ENCODE measurements around the gene ZACN. TPM values are rescaled to one million over a fixed set of nuclear protein-coding genes. Genes with fewer than 3 reads are reported as not detected.

ZACN gene
- total and polyA plus RNA-seq, 2 experiments from 2014 or later: 0.85 TPM; not detected in 1

DNA sequence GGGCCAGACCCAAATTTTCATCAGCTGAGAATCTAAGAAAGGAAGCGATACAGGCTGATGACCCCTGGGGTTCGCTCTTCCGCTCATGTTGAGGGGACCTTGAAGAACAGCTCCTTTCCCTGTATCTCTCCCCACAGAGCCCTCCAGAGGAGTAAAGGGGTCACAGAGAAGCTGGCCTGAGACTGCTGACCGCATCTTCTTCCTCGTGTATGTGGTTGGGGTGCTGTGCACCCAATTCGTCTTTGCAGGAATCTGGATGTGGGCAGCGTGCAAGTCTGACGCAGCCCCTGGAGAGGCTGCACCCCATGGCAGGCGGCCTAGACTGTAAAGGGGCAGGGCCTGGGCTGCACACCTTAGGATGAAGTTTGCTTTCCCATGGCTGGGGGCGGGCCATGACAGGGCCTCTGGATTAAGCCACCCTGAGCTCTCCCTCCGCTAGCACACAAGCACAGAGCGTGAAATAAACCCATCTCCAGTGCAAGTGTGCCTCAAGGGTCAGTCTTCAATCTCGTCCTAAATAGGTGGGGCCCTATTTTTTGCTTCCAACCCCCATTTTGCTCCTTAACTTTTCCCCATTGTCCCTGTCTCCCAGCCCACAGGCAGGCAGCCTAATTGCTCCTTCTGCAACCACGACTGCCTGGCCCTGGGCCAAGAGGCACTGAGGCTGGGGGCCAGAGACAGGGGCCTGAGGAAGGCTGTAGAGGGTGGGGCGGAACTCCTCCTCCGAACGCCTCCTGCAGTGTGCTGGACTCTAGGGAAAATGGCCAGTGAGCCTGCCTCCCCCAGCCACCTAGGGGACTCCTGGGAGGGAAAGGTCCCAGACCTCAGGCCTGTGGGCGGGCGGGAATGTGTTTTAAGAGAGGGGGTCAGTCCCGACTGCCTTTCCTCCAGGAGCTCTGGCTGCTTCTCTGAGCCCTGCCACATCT is 3.6 kb downstream of the ZACN start:
- Histone ChIP-seq H3K9me3 (ENCODE audit: low read depth) (no peaks in the 10 kb centered on the region), H2AFZ (no peak overlapping the region), H4K20me1 (ENCODE audit: insufficient read depth) (no peaks in the 10 kb centered on the region), H3K36me3 (ENCODE audit: low read depth) (peaks cover 7% of the 10 kb centered on the region; the same call in 1 of the 2 replicates), H3K9me2 (ENCODE audit: insufficient read depth) (no peaks in the 10 kb centered on the region), H3F3A (ENCODE audit: insufficient read depth) (no peaks in the 10 kb centered on the region), H3K79me2 (ENCODE audit: insufficient read depth) (no peaks in the 10 kb centered on the region), H3K27ac (no peak overlapping the region), H3K27me3 (replicated peaks; ENCODE audit: insufficient read depth) (peaks cover 18% of the 10 kb centered on the region), H3K4me3 (no peak overlapping the region), H3K4me1 (ENCODE audit: insufficient read depth) (no peaks in the 10 kb centered on the region), H3K9ac (no peak overlapping the region), H3K4me2 (ENCODE audit: unreplicated experiment) (no peak overlapping the region)
- DNase-seq: no peak
- TF ChIP-seq EZH2phosphoT487 (IDR thresholded peaks at IDR 0.05; ENCODE audit: insufficient read depth, low read depth): no peak
- TF ChIP-seq EZH2 (IDR thresholded peaks at IDR 0.05; ENCODE audit: insufficient read depth, poor library complexity, severe bottlenecking): no peak
- in situ Hi-C loops (cut with MboI): no loop called here
- 78 to 84% methylated on average over 19 to 20 of the region's 20 CpGs for WGBS, 2 experiments (ENCODE audit: low coverage in 1 of 2, low lambda C conversion rate in 2 of 2, missing lambda C conversion rate in 2 of 2)

DNA sequence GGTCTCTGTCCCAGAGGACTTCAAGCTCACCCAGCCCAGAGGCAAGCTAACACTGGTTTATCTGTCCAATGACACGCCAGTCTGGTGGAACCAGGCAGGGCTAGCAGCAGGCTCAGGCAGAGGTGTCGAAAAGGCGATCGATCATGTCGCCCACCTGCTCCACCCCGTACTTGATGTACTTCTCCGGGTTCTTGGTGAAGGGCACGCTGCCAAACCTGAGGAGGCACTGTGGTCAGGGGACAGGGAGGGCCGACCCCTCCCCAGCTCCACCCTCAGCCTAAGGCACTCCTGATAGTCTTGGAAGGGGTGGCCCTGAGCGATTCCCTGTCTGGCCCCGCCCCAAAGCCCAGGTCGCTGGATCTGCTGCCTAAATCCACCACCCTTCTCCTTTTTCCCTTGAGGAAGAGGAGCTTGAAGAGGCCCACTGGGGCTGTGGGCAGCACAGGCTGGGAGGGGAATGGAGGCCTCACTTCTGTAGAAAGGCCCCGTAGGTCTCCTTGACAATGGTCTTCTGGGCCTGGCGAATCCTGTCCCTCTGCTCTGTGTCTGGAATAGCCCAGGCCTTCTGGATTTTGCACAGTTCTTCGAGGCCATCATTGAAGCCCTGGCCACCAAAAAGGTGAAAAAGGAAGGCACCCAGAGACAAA is 4.7 kb downstream of the ZACN start:
- Histone ChIP-seq H3K79me2 (ENCODE audit: insufficient read depth) (no peaks in the 10 kb centered on the region), H3F3A (ENCODE audit: insufficient read depth) (no peaks in the 10 kb centered on the region), H3K9ac (no peak overlapping the region), H3K9me2 (ENCODE audit: insufficient read depth) (no peaks in the 10 kb centered on the region), H4K20me1 (ENCODE audit: insufficient read depth) (no peaks in the 10 kb centered on the region), H2AFZ (no peak overlapping the region), H3K27ac (no peak overlapping the region), H3K4me3 (no peak overlapping the region), H3K36me3 (ENCODE audit: low read depth) (peaks cover 7% of the 10 kb centered on the region; the same call in 1 of the 2 replicates), H3K4me1 (ENCODE audit: insufficient read depth) (no peaks in the 10 kb centered on the region), H3K27me3 (replicated peaks; ENCODE audit: insufficient read depth) (peaks cover 8% of the 10 kb centered on the region; the same call in 1 of the 2 replicates), H3K4me2 (ENCODE audit: unreplicated experiment) (no peak overlapping the region), H3K9me3 (ENCODE audit: low read depth) (no peaks in the 10 kb centered on the region)
- no peak for TF ChIP-seq EZH2phosphoT487 (IDR thresholded peaks at IDR 0.05; ENCODE audit: insufficient read depth, low read depth)
- TF ChIP-seq EZH2 (IDR thresholded peaks at IDR 0.05; ENCODE audit: insufficient read depth, poor library complexity, severe bottlenecking): no peak
- DNase-seq: no peak
- 76 to 85% methylated on average over 15 of the region's 15 CpGs for WGBS, 2 experiments (ENCODE audit: low coverage in 1 of 2, low lambda C conversion rate in 2 of 2, missing lambda C conversion rate in 2 of 2)
- in situ Hi-C loops (cut with MboI): no loop called here

DNA sequence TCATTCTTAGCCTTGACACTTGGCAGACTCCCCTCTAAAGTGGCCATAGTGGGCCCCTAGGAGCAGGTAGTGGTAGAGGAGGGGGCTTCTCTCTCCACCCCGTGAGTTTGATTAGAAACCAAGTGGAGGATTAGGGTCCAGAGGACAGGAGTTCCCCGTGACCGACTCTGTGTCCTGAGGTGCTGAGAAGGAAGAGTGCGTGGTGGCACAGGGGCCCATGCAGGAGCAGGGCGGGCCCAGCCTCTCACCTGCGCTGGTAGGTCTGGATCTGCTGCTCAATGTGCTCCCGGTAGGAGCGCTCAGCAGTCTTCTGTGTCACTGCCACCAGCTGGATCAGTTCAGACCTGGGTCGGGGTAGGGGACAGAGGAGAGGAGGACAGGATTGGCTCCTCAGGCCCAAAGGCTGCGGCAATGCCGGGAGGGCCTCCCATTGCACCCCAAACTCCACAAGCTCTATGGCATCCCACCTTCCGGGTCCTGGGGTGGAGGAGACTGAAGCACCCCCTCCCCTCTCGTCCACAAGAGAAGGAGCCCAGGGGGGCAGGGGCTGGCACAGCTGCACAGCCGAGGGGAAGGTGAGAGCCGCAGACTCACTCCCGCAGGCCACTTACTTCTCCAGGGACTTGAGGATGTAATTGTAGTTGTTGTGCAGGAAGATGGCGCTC is 6.2 kb downstream of the ZACN start:
- Histone ChIP-seq H4K20me1 (ENCODE audit: insufficient read depth) (no peaks in the 10 kb centered on the region), H2AFZ (no peak overlapping the region), H3K4me1 (ENCODE audit: insufficient read depth) (no peaks in the 10 kb centered on the region), H3K27ac (no peak overlapping the region), H3K4me3 (no peak overlapping the region), H3K9ac (no peak overlapping the region), H3F3A (ENCODE audit: insufficient read depth) (no peaks in the 10 kb centered on the region), H3K9me3 (ENCODE audit: low read depth) (no peaks in the 10 kb centered on the region), H3K4me2 (ENCODE audit: unreplicated experiment) (no peak overlapping the region), H3K27me3 (replicated peaks; ENCODE audit: insufficient read depth) (no peaks in the 10 kb centered on the region), H3K79me2 (ENCODE audit: insufficient read depth) (no peaks in the 10 kb centered on the region), H3K36me3 (ENCODE audit: low read depth) (peaks cover 7% of the 10 kb centered on the region; the same call in 1 of the 2 replicates), H3K9me2 (ENCODE audit: insufficient read depth) (no peaks in the 10 kb centered on the region)
- no peak for TF ChIP-seq EZH2phosphoT487 (IDR thresholded peaks at IDR 0.05; ENCODE audit: insufficient read depth, low read depth)
- no peak for TF ChIP-seq EZH2 (IDR thresholded peaks at IDR 0.05; ENCODE audit: insufficient read depth, poor library complexity, severe bottlenecking)
- no peak for DNase-seq
- 84% methylated on average over 17 of the region's 17 CpGs for WGBS, 2 experiments (ENCODE audit: low coverage in 1 of 2, low lambda C conversion rate in 2 of 2, missing lambda C conversion rate in 2 of 2)
- in situ Hi-C loops (cut with MboI): no loop called here

DNA sequence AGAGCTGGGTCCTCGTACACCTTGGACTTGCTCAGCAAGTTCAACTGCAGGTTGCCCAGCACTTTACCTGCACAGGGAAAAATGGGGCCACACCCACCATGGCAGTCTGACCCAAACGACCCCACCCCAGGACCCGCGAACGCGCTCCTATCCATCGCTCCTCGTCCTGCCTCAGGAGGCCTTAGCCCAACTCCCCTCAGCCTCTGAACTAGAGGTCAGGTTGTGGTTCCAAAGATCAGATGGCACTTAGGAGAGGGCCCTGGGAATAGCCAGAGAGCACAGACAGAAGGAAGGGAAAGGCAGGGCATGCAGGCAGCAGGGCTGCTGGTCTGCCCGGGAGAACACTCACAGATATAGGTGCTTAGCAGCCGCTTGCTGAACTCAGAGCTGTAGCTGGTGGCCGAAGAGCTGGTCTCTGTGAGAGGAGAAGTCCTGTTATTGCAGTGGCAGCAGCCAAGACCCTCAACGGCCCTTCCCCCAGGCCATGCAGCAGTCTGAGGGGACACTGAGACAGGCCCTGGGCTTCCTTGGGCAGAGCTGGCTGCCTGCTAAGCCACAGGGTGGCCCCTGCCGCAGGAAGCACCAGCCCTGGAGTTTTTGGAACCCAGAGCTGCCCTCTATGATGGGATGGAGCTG is 6.9 kb downstream of the ZACN start:
- TF ChIP-seq EZH2 (IDR thresholded peaks at IDR 0.05; ENCODE audit: insufficient read depth, poor library complexity, severe bottlenecking) (no peak), EZH2phosphoT487 (IDR thresholded peaks at IDR 0.05; ENCODE audit: insufficient read depth, low read depth) (no peak)
- Histone ChIP-seq H3F3A (ENCODE audit: insufficient read depth) (no peaks in the 10 kb centered on the region), H4K20me1 (ENCODE audit: insufficient read depth) (no peaks in the 10 kb centered on the region), H3K36me3 (ENCODE audit: low read depth) (peaks cover 7% of the 10 kb centered on the region; the same call in 1 of the 2 replicates), H3K79me2 (ENCODE audit: insufficient read depth) (no peaks in the 10 kb centered on the region), H3K4me2 (ENCODE audit: unreplicated experiment) (no peak overlapping the region), H2AFZ (no peak overlapping the region), H3K9me3 (ENCODE audit: low read depth) (no peaks in the 10 kb centered on the region), H3K27me3 (replicated peaks; ENCODE audit: insufficient read depth) (no peaks in the 10 kb centered on the region), H3K9ac (no peak overlapping the region), H3K4me3 (no peak overlapping the region), H3K4me1 (ENCODE audit: insufficient read depth) (no peaks in the 10 kb centered on the region), H3K9me2 (ENCODE audit: insufficient read depth) (no peaks in the 10 kb centered on the region), H3K27ac (no peak overlapping the region)
- in situ Hi-C loops (cut with MboI): no loop called here
- DNase-seq: no peak
- WGBS, 2 experiments (ENCODE audit: low coverage in 1 of 2, low lambda C conversion rate in 2 of 2, missing lambda C conversion rate in 2 of 2): 86 to 87% methylated on average over 12 to 13 of the region's 13 CpGs

Measured in GM23248 (cell line).